ENCODE data around the gene JARID2. TPM values are rescaled to one million over a fixed set of nuclear protein-coding genes. Genes with fewer than 3 reads are reported as not detected.

JARID2 gene
- total and polyA plus RNA-seq, 8 donors = 2.4 to 6.7 (median 3.7) TPM

- intact Hi-C loops (cut with DNase I) = no loop called here
- WGBS, 2 donors = 84 to 89% methylated on average over 5 of the region's 5 CpGs
- Histone ChIP-seq H3K4me3 (no peak overlapping the region), H3K27me3 (no peaks in the 10 kb centered on the region), H3K4me1 (peaks cover 0 to 15% (median 15%) of the 10 kb centered on the region in 3 donors), H3K9me3 (peaks cover 0 to 3% (median 0%) of the 10 kb centered on the region in 4 donors), H3K36me3 (no peaks in the 10 kb centered on the region), H3K27ac (no peak overlapping the region)
- ATAC-seq = no peak
- no peak for FAIRE-seq
- TF ChIP-seq CTCF (IDR thresholded peaks at IDR 0.05) = no peak
- no peak for DNase-seq
These were observed 100.4 kb downstream of the JARID2 start for GRCh38 chr6:15346315-15346714.

GRCh38 chr6:15348528-15348927, 102.7 kb downstream of the JARID2 start:
- no peak for TF ChIP-seq CTCF (IDR thresholded peaks at IDR 0.05)
- H3K4me1 ChIP-seq = peaks cover 0 to 16% (median 15%) of the 10 kb centered on the region in 3 donors
- no peak overlapping the region for H3K4me3 ChIP-seq
- DNase-seq (no peak), FAIRE-seq (no peak), ATAC-seq (no peak)
- intact Hi-C loops (cut with DNase I) = no loop called here
- H3K36me3 ChIP-seq = no peaks in the 10 kb centered on the region
- peaks cover 0 to 3% (median 0%) of the 10 kb centered on the region in 4 donors for H3K9me3 ChIP-seq
- WGBS, 2 donors = 93 to 97% methylated on average over 4 of the region's 4 CpGs
- no peaks in the 10 kb centered on the region for H3K27me3 ChIP-seq
- no peak overlapping the region for H3K27ac ChIP-seq

GRCh38 chr6:15349379-15349778, 103.5 kb downstream of the JARID2 start:
- Histone ChIP-seq H3K9me3 (peaks cover 0 to 3% (median 0%) of the 10 kb centered on the region in 4 donors), H3K27me3 (no peaks in the 10 kb centered on the region), H3K36me3 (no peaks in the 10 kb centered on the region), H3K27ac (no peak overlapping the region), H3K4me1 (peaks cover 0 to 14% (median 10%) of the 10 kb centered on the region in 3 donors), H3K4me3 (no peak overlapping the region)
- WGBS, 2 donors = 91% methylated on average over 5 of the region's 5 CpGs
- FAIRE-seq (no peak), ATAC-seq (no peak), DNase-seq (no peak)
- intact Hi-C loops (cut with DNase I) = no loop called here
- TF ChIP-seq CTCF (IDR thresholded peaks at IDR 0.05) = no peak

DNA sequence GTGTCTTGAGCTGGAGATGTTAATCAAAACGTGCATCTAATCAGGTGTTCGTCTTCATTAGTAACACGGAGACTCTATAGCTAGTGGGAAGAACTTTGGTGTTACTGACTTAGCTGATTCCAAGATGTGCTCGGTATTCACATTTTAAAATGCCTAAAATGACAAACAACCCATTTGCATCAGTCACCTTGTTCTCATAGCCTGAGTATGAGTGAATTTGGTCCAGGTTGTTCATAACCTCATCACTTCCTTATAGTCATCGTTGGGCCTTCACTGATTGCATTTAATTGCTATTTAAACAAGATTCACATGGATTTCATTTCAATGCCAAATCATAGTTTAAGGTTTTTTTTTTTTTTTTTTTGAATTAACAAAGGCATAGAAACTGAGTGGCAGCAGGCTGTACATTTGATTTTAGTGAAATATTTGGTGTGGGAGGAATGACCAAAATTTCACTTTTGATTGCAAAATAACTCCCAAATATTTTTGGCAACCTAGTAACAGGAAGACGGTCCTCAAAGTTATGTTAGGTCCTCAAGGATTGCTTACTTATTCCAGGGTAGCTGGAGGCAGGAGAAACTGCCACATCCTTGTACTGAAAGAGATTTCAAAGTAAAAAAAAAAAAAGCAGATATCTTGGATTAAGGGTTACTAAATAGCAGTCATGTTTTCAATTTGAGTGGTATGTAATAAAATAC, 104.7 kb downstream of the JARID2 start:
- intact Hi-C loops (cut with DNase I) = no loop called here
- TF ChIP-seq CTCF (IDR thresholded peaks at IDR 0.05) = no peak
- no peak for FAIRE-seq
- 71 to 73% methylated on average over 6 of the region's 6 CpGs for WGBS, 2 donors
- no peak for DNase-seq
- H3K9me3 ChIP-seq = no peaks in the 10 kb centered on the region
- no peaks in the 10 kb centered on the region for H3K36me3 ChIP-seq
- no peaks in the 10 kb centered on the region for H3K27me3 ChIP-seq
- no peak for ATAC-seq
- no peak overlapping the region for H3K4me3 ChIP-seq
- H3K27ac ChIP-seq = no peak overlapping the region
- peaks cover 0 to 5% (median 0%) of the 10 kb centered on the region in 3 donors for H3K4me1 ChIP-seq

DNA sequence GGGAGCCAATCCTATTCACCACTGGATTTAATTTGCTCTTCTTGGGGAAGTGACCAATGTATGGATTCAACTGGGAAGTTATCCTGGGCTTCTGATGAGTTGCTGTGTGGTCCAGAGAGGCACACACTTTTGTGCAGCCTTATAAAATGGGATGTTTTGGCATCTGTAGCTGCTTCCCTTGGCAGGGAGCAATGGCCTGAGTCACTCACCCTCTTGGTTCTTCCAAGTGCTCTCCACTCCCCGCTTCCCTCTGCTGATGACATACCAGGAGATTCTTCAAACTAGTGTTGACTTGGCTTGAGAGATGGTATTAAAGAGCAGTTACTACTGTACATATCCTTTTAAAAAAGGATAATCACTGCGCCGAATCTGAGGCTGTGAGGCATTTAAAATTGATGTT, 105.8 kb downstream of the JARID2 start:
- no peak for TF ChIP-seq CTCF (IDR thresholded peaks at IDR 0.05)

More for the DNA sequence above, 105.8 kb downstream of the JARID2 start:
- H3K9me3 ChIP-seq = no peaks in the 10 kb centered on the region
- WGBS, 2 donors = 92 to 94% methylated on average over 3 of the region's 3 CpGs
- intact Hi-C loops (cut with DNase I) = no loop called here
- no peak overlapping the region for H3K27ac ChIP-seq
- no peak overlapping the region for H3K4me3 ChIP-seq
- H3K27me3 ChIP-seq = no peaks in the 10 kb centered on the region
- H3K36me3 ChIP-seq = no peaks in the 10 kb centered on the region
- DNase-seq (no peak), ATAC-seq (peak in 3 of 4 donors; percentile 38 to 58 (median 52)), FAIRE-seq (no peak)
- H3K4me1 ChIP-seq = peaks cover 0 to 5% (median 0%) of the 10 kb centered on the region in 3 donors

All from pancreas (tissue), 10 donors.